ENCODE measurements around the gene NOVA2. TPM values are rescaled to one million over a fixed set of nuclear protein-coding genes. Genes with fewer than 3 reads are reported as not detected.
"Not testable (repeated sequence)": the region's sequence is repeated elsewhere in the genome, so short reads cannot be mapped to it uniquely, and the experiment has no call there.

Gene NOVA2
- polyA plus RNA-seq, 4 donors = 2.8 to 4.8 (median 3.8) TPM

GRCh38 chr19:45897261-45897812, 76.3 kb downstream of the NOVA2 start:
- DNase-seq (ENCODE audit: low read depth in 4 of 4, low spot score in 3 of 4) = no peak

DNA sequence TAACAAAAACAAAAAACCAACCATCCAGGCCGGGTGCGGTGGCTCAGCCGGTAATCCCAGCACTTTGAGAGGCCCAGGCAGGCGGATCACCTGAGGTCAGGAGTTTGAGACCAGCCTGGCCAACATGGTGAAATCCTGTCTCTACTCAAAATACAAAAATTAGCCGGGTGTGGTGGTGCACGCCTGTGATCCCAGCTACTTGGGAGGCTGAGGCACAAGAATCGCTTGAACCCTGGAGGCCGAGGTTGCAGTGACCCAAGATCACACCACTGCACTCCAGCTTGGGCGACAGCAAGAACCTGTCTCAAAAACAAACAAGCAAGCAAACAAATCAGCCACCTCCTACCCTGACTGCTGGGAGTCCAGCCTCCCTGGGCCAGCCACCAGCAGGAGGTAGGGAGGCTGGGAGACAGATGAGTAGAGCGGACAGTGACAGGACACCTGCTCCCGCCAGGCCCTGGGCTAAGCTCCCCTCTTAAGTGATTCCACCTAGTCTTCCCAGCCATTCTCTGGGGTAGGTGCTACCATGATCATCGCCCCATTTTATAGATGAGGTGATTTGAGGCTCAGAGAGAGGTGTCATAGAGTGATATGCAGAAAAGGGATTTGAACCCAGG, 77.6 kb downstream of the NOVA2 start:
- not testable (repeated sequence) for DNase-seq (ENCODE audit: low read depth in 4 of 4, low spot score in 3 of 4)

DNA sequence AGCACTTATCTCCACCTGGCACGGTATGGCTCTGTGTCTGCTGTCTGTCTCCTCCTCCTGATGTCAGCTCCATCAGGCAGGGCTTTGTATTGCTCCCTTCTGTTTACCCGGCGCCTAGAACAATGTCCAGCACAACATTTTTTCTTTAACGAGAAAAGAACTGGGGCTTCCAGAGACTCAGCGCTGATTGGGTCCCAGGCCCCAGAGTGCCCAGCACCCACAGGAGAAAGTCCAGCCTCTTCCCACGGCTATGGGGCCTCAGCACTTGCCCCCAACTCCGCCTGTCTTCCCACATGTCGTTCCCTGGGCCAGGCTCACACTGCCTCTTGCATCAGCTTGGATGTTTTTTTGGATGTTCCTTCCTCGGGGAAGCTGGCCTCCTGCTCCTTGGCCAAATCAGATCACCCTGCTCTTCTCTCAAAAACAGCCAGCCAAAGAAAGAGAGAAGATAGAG, 78.1 kb downstream of the NOVA2 start:
- no peak for DNase-seq (ENCODE audit: low read depth in 4 of 4, low spot score in 3 of 4)

GRCh38 chr19:45890877-45891276, 82.8 kb downstream of the NOVA2 start:
- DNase-seq (ENCODE audit: low read depth in 4 of 4, low spot score in 3 of 4) = no peak

DNA sequence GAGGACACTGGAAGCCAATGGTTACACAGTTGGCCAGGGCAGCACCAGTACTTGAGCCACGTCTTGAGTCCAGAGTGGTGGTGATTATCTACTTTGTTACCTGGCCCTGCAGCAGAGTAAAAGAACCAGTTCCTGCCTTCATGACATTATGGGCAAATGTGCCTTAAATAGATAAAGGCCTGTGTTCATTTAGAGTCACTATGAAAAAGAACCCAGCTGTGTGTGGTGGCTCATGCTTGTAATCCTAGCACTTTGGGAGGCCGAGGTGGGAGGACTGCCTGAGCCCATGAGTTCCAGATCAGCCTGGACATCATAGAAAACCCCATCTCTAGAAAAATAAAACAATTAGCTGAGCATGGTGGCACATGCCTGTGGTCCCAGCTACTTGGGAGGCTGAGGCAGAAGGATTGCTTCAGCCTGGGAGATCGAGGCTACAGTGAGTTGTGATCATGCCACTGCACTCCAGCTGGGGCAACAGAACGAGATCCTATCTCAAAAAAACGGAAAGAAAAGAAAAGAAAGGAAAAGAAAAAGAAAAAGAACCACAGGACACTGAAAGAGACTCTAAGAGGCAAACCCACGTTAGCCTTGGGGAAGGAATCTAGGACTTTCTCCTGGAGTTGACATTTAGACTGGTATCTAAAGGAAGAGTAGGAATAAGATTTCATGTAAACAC, 84.3 kb downstream of the NOVA2 start:
- DNase-seq (ENCODE audit: low read depth in 4 of 4, low spot score in 3 of 4) = no peak

DNA sequence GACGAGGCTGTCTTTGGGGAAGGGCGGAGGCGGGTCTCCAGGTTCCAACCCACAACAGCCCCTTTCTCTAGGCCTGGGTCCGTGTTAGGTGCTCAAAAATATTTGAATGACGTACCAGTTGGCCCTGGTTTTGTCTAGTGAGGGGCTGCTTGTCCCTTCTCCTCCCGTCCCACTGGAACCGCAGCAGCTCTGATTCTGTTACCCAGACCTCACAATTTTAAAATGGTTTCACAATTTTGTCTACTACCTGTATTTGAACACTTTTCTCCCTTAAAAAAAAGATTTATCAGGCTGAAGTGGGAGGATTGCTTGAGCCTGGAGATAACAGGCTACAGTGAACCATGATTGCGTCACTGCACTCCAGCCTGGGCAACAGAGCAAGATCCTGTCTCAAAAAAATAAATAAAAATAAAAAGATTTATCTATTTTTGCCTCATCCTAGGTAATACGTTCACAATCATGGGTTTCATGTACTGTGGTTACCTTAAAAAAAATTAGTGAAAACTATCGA, 86.4 kb downstream of the NOVA2 start:
- DNase-seq (ENCODE audit: low read depth in 4 of 4, low spot score in 3 of 4) = no peak

- DNase-seq (ENCODE audit: low read depth in 4 of 4, low spot score in 3 of 4) = peak in 3 of 4 donors; percentile 85 to 92 (median 91)
Observed at GRCh38 chr19:45886427-45887199, 87.1 kb downstream of the NOVA2 start.

DNA sequence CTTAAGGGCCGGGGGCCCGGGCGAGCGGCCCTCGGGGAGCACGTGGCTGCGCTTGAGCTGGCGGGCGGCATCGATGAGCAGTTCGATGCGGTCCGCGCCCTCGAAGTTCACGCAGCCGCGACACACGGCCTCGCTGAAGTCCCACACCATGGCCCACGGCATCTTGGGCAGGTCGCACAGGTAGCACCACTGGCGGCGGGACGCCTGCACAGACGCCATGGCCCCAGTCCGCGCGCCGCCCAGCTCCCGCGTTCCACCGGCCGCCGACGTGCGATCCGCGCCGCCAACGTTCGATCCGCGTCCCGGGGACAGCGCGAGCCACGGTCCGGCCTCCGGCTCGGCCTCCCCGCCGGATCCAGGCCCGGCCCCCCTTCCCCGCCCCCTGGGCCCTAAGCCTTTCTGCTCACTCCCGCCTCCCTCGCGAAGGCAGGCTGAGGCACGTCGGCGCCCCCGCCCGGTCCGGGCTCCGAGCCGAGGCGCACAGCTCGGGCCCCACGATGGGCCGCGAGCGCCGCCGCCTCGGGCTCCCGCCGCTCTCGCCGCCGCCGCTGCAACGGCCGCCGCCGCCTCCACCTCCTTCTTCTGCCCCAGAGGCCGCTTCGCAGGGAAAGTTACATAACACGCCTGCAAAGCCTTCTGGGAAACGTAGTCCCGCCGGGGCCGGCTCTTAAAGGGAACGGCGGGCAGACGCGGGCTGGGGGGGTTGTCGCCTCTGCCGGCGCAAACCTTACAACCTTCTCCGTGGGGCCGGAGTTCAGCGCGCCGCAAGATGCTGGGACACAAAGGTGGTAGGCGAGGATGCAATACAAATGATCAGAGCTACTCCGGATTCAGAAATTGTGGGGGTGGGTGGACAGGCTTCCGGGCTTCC, 87.9 kb downstream of the NOVA2 start, which contains the start of gene IRF2BP1:
Gene IRF2BP1, minus strand, starts transcription at position 586 of the 871 bp plus-strand sequence. Its CDS starts 367 bp downstream, at position 219.
- peak in 2 of 4 donors; percentile 84 to 88 for DNase-seq (ENCODE audit: low read depth in 4 of 4, low spot score in 3 of 4)

GRCh38 chr19:45884682-45885555, 88.7 kb downstream of the NOVA2 start:
- no peak for DNase-seq (ENCODE audit: low read depth in 4 of 4, low spot score in 3 of 4)

- DNase-seq (ENCODE audit: low read depth in 4 of 4, low spot score in 3 of 4) = no peak
Observed at GRCh38 chr19:45883881-45884681, 89.6 kb downstream of the NOVA2 start.

Other genes with a start within 250 kb of the NOVA2 start
- 10 to 100 TPM; 12.4 to 23.2 (median 13.2) TPM for gene FBXO46, start 243.0 kb downstream of the NOVA2 start, polyA plus RNA-seq (ENCODE audit: insufficient read length in 4 of 4)
- not detected for gene MEIOSIN, start 240.4 kb downstream of the NOVA2 start, polyA plus RNA-seq (ENCODE audit: insufficient read length in 4 of 4)
- 10 to 100 TPM; 15.9 to 32.4 (median 25.9) TPM for gene SIX5, start 204.6 kb downstream of the NOVA2 start, polyA plus RNA-seq (ENCODE audit: insufficient read length in 4 of 4)
- gene DMPK, start 191.4 kb downstream of the NOVA2 start, polyA plus RNA-seq (ENCODE audit: insufficient read length in 4 of 4) = 10 to 100 TPM; 32.8 to 69.8 (median 48.1) TPM
- 10 to 100 TPM; 25.4 to 47.1 (median 33.7) TPM for gene DMWD, start 181.0 kb downstream of the NOVA2 start, polyA plus RNA-seq (ENCODE audit: insufficient read length in 4 of 4)
- gene RSPH6A, start 158.6 kb downstream of the NOVA2 start, polyA plus RNA-seq (ENCODE audit: insufficient read length in 4 of 4) = not detected
- gene SYMPK, start 110.7 kb downstream of the NOVA2 start, polyA plus RNA-seq (ENCODE audit: insufficient read length in 4 of 4) = 10 to 100 TPM; 43.0 to 81.4 (median 55.5) TPM
- gene FOXA3, start 109.5 kb downstream of the NOVA2 start, polyA plus RNA-seq (ENCODE audit: insufficient read length in 4 of 4) = under 1 TPM; 0.11 to 0.76 (median 0.31) TPM
- 10 to 100 TPM; 16.4 to 28.2 (median 18.8) TPM for gene IRF2BP1, start 87.7 kb downstream of the NOVA2 start, polyA plus RNA-seq (ENCODE audit: insufficient read length in 4 of 4)
- 1 to 10 TPM; 3.5 to 7.6 (median 4.3) TPM for gene MYPOP, start 71.3 kb downstream of the NOVA2 start, polyA plus RNA-seq (ENCODE audit: insufficient read length in 4 of 4)
- gene NANOS2, start 59.1 kb downstream of the NOVA2 start, polyA plus RNA-seq (ENCODE audit: insufficient read length in 4 of 4) = not detected
- gene CCDC61, start 21.6 kb upstream of the NOVA2 start, polyA plus RNA-seq (ENCODE audit: insufficient read length in 4 of 4) = 10 to 100 TPM in 3 of 4 donors, 1 to 10 TPM in 1; 9.5 to 16.0 (median 11.4) TPM
- 1 to 10 TPM in 1 of 4 donors, under 1 TPM in 1, not detected in 2; 0.44 to 1.3 TPM for gene PGLYRP1, start 49.2 kb upstream of the NOVA2 start, polyA plus RNA-seq (ENCODE audit: insufficient read length in 4 of 4)
- gene IGFL4, start 67.1 kb upstream of the NOVA2 start, polyA plus RNA-seq (ENCODE audit: insufficient read length in 4 of 4) = 1 to 10 TPM in 1 of 4 donors, under 1 TPM in 3; 0.16 to 1.1 (median 0.48) TPM
- not detected for gene IGFL3, start 150.8 kb upstream of the NOVA2 start, polyA plus RNA-seq (ENCODE audit: insufficient read length in 4 of 4)
- under 1 TPM in 1 of 4 donors, not detected in 3; 0.13 TPM for gene IGFL2, start 174.4 kb upstream of the NOVA2 start, polyA plus RNA-seq (ENCODE audit: insufficient read length in 4 of 4)